H1 (cell line): ENCODE data around the gene HK2. TPM values are rescaled to one million over a fixed set of nuclear protein-coding genes. Genes with fewer than 3 reads are reported as not detected.

Source experiments
- ATF2 ChIP-seq: IDR thresholded peaks from 2 replicates; pipeline ENCODE4 v1.6.1; 2012; ENCODE audit warnings: low read length, inconsistent platforms
- CREB1 ChIP-seq: IDR thresholded peaks from 2 replicates; pipeline ENCODE4 v1.6.1; 2012; ENCODE audit warnings: inconsistent platforms
- E2F6 ChIP-seq: IDR thresholded peaks from 2 replicates; pipeline ENCODE4 v1.6.1; 2012; ENCODE audit warnings: inconsistent platforms
- EZH2 ChIP-seq: fragments of 200-600 bp; sonication (generic); IDR thresholded peaks from 2 replicates; pipeline ENCODE4 v1.7.1; 2012; ENCODE audit warnings: low read depth, mild to moderate bottlenecking, moderate library complexity, low read length, inconsistent platforms; ENCODE audit not compliant: severe bottlenecking
- GTF2F1 ChIP-seq: IDR thresholded peaks from 2 replicates; pipeline ENCODE4 v1.6.1; 2012; ENCODE audit warnings: low read depth, low read length, improper control_type of control experiment, borderline replicate concordance
- JUN ChIP-seq: IDR thresholded peaks from 2 replicates; pipeline ENCODE4 v1.6.1; 2011; ENCODE audit warnings: low read depth, mild to moderate bottlenecking, improper control_type of control experiment, low read length
- JUND ChIP-seq: IDR thresholded peaks from 2 replicates; pipeline ENCODE4 v1.6.1; 2011; ENCODE audit warnings: mild to moderate bottlenecking, improper control_type of control experiment, low read length
- KDM4A ChIP-seq: IDR thresholded peaks from one replicate; pipeline ENCODE4 v1.7.1; 2012; ENCODE audit warnings: low read depth, mild to moderate bottlenecking, moderate library complexity, low read length, inconsistent platforms; ENCODE audit not compliant: severe bottlenecking
- NANOG ChIP-seq: IDR thresholded peaks from 2 replicates; pipeline ENCODE4 v1.6.1; 2011; ENCODE audit warnings: low read length, low read depth, mild to moderate bottlenecking, inconsistent platforms; ENCODE audit not compliant: insufficient read depth, poor library complexity, severe bottlenecking
- NRF1 ChIP-seq: IDR thresholded peaks from 2 replicates; pipeline ENCODE4 v1.6.1; 2011; ENCODE audit warnings: mild to moderate bottlenecking, low read depth, low read length, improper control_type of control experiment
- POLR2A ChIP-seq, 2 experiments: IDR thresholded peaks; 1 replicate in 1 of 2; 2 replicates in 1 of 2; pipeline ENCODE4 v1.6.1; 2011; ENCODE audit warnings: low read depth in 2 of 2, low read length in 2 of 2, mild to moderate bottlenecking in 2 of 2; ENCODE audit errors: control extremely low read depth in 1 of 2
- RAD21 ChIP-seq, 2 experiments: IDR thresholded peaks in 1 of 2; conservative IDR thresholded peaks in 1 of 2; 2 replicates each; pipeline ENCODE4 v1.6.1; 2011; ENCODE audit warnings: low read depth in 2 of 2, low read length in 2 of 2, improper control_type of control experiment in 1 of 2, inconsistent platforms in 1 of 2, mild to moderate bottlenecking in 1 of 2, moderate library complexity in 1 of 2
- SIRT6 ChIP-seq: IDR thresholded peaks from one replicate; pipeline ENCODE4 v1.7.1; 2012; ENCODE audit warnings: low read length, inconsistent platforms
- SP2 ChIP-seq: IDR thresholded peaks from 2 replicates; pipeline ENCODE4 v1.6.1; 2012; ENCODE audit warnings: mild to moderate bottlenecking, low read length, inconsistent platforms
- SP4 ChIP-seq: IDR thresholded peaks from 2 replicates; pipeline ENCODE4 v1.6.1; 2012; ENCODE audit warnings: low read length, inconsistent platforms
- TBP ChIP-seq: IDR thresholded peaks from 2 replicates; pipeline ENCODE4 v1.6.1; 2011; ENCODE audit warnings: low read depth, low read length, improper control_type of control experiment
- polyA plus RNA-seq, 7 experiments: library from polyadenylated mRNA; depleted of rRNA in 3 of 7; stranded (reverse) in 5 of 7; unstranded in 2 of 7; fragments of >200 nt in 5 of 7; fragments of 200-250 nt in 2 of 7; gene quantifications; 1 replicate in 5 of 7; 2 replicates in 1 of 7; 4 replicates in 1 of 7; pipeline versions ENCODE4 v1.2.1 to v1.2.3, GENCODE V29; 2011 to 2013; ENCODE audit warnings: missing spikeins in 2 of 7, mixed read lengths in 2 of 7
- total RNA-seq: library from RNA; stranded (reverse); fragmentation: NEBNext Ultra II Directional; extraction: Animal tissue kit (Norgen Biotek cat#: 25700); gene quantifications from 2 replicates; pipeline ENCODE4 v1.2.1, GENCODE V29; 2021
- TF ChIP-seq, protein P1 (sequence below), 3 experiments: IDR thresholded peaks; 1 replicate in 2 of 3; 2 replicates in 1 of 3; pipeline versions ENCODE4 v1.5.1 to v1.6.1; 2011; ENCODE audit warnings: low read length in 3 of 3, mild to moderate bottlenecking in 3 of 3, inconsistent platforms in 2 of 3, low read depth in 1 of 3, moderate library complexity in 1 of 3; ENCODE audit not compliant: insufficient read depth in 1 of 3; ENCODE audit errors: control extremely low read depth in 1 of 3

Gene HK2
- total and polyA plus RNA-seq, 2 of the 8 experiments (the other 6 are each of a cell fraction or from before 2014, with no cell fraction given) = 22.1 to 61.9 TPM

DNA sequence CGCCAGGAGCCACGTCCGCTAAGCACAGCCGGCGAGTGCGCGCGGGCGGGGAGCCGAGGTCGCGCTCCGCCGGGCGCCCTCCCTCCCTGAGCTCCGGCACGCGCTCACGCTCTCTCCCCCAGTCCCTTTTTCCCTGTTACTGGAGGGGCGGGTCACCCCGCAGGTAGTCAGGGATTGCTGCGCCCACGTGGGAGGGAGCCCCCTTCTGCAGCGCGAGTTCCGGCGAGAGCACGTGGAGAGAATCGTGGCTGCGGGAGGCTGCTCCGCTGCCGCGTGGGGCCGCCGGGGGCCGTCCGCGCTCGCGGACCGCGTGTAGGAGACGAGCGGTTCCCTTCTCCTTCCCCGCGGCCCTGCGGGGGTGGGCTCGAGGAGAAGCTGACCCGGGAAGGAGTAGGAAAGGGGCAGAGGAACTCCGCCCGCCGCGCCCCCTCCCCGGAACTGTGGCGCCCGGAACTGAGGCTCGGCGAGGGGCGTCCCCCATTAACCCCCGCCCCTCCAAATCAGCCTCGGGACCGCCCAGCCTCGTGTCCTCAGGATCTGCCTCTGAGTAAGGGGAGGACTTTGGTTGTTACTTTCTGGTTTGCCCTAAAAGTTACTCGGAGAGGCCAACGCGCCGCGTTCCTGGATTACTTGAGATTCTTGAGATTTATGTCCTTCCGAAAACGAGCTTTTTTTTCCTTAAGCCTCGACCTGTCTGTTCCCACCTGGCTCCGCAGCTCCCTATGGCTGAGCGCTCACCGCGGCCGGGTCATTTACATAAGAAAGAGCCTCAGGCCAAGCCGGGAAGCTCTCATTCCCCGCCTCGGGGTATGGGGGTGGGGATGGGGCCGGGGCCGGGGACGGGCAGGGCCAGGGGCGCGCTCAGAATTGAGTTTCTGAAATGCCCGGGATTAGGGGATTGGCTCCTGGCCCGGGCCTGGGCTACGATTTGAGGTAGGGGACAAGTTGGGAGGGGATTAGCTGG is 1.1 kb downstream of the HK2 start (continued):
- no peak for TF ChIP-seq SP2
- no peak for TF ChIP-seq NRF1
- TF ChIP-seq, protein P1, sequence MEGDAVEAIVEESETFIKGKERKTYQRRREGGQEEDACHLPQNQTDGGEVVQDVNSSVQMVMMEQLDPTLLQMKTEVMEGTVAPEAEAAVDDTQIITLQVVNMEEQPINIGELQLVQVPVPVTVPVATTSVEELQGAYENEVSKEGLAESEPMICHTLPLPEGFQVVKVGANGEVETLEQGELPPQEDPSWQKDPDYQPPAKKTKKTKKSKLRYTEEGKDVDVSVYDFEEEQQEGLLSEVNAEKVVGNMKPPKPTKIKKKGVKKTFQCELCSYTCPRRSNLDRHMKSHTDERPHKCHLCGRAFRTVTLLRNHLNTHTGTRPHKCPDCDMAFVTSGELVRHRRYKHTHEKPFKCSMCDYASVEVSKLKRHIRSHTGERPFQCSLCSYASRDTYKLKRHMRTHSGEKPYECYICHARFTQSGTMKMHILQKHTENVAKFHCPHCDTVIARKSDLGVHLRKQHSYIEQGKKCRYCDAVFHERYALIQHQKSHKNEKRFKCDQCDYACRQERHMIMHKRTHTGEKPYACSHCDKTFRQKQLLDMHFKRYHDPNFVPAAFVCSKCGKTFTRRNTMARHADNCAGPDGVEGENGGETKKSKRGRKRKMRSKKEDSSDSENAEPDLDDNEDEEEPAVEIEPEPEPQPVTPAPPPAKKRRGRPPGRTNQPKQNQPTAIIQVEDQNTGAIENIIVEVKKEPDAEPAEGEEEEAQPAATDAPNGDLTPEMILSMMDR (IDR thresholded peaks at IDR 0.05; ENCODE audit: control extremely low read depth in 1 of 3, insufficient read depth in 1 of 3, low read depth in 1 of 3, low read length in 3 of 3) = no peak
- no peak for TF ChIP-seq JUND
- no peak for TF ChIP-seq SIRT6
- TF ChIP-seq E2F6 = peak; percentile 87
- TF ChIP-seq RAD21 (IDR thresholded peaks at IDR 0.05 in 1 of 2, conservative IDR thresholded peaks at IDR 0.05 in 1 of 2; ENCODE audit: low read depth in 2 of 2, low read length in 2 of 2) = no peak
- TF ChIP-seq EZH2 = no peak
- TF ChIP-seq JUN = no peak
- peak; percentile 29 for TF ChIP-seq KDM4A
- TF ChIP-seq SP4 = peak; percentile 66; the same call in 1 of the 2 replicates
- TF ChIP-seq POLR2A (IDR thresholded peaks at IDR 0.05; ENCODE audit: control extremely low read depth in 1 of 2, low read depth in 2 of 2, low read length in 2 of 2) = peak; percentile 68 to 82
- TF ChIP-seq TBP = peak; percentile 36; the same call in 1 of the 2 replicates
- TF ChIP-seq ATF2 = no peak
- peak; percentile 35 for TF ChIP-seq NANOG
- TF ChIP-seq GTF2F1 = no peak
- no peak for TF ChIP-seq CREB1
